GM10266 (cell line): ENCODE data around the gene ZNF222.

ENCODE experiments used
- DNase-seq: peaks from one replicate; pipeline ENCODE4 v3.0.0; 2012; ENCODE audit errors: extremely low spot score
- CTCF ChIP-seq: IDR thresholded peaks from 2 replicates; pipeline ENCODE4 v1.5.1; 2012; ENCODE audit warnings: mild to moderate bottlenecking, low read depth; ENCODE audit not compliant: control insufficient read depth, insufficient read depth; ENCODE audit errors: missing control alignments

The ZNF222 gene

GRCh38 chr19:44021221-44021620, 4.0 kb upstream of the ZNF222 start:
- no peak for DNase-seq
- TF ChIP-seq CTCF = no peak

DNA sequence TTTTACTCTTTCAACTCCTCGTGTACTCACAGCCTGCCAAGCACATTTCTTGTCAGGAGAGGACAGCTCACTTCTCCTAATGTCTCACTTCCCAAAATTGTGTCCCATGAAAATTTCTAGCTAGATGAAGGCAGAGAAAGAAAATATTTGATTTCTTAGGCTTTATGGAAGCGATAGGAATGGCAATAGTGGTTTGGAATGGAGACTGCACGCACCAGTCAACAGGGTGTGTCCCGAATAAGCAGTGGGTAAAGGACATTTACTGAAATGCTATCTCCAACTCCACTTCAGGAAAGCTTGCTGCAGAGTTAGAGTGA, 321 bp upstream of the ZNF222 start:
- TF ChIP-seq CTCF = no peak
- DNase-seq = no peak

DNA sequence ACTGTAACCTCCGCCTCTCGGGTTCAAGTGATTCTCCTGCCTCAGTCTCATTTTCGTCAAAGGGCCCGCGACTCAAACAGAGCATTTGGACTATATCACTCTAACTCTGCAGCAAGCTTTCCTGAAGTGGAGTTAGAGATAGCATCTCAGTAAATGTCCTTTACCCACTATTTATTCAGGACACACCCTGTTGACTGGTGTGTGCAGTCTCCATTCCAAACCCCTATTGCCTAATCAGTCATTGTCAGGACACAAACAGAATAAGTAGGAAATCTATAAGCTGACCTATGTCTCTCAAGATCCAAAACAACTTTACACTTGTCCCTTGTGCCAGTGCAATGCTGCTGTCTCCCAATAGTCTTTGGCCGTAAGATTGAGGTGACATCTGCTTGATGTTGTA, 1.4 kb downstream of the ZNF222 start:
- TF ChIP-seq CTCF = no peak
- no peak for DNase-seq

- TF ChIP-seq CTCF = no peak
- DNase-seq = no peak
These were observed 6.9 kb downstream of the ZNF222 start for GRCh38 chr19:44032001-44032610.

DNA sequence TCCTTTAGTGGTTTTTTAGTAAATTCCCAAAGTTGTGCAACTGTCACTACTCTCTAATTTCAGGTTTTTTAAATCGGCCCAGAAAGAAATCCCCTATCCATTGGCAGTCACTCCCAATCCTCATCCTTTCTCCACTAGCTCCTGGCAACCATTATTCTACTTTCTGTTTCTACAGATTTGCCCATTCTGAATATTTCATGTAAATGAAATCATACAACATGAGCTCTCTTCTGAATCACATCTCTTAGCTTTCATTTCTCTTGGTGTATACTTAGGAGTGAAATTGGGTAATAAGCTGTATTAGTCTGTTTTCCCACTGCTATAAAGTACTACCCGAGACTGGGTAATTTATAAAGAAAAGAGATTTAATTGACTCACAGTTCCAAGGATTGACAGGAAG, 17.0 kb downstream of the ZNF222 start:
- TF ChIP-seq CTCF = no peak
- DNase-seq = no peak

- no peak for DNase-seq
- TF ChIP-seq CTCF = no peak
These were observed 25.8 kb downstream of the ZNF222 start for GRCh38 chr19:44050740-44051649.
